ENCODE data around the gene ZBTB20. TPM values are rescaled to one million over a fixed set of nuclear protein-coding genes. Genes with fewer than 3 reads are reported as not detected.

The ZBTB20 gene
- total and polyA plus RNA-seq, 10 of the 15 experiments (the other 5 are each of a cell fraction or from before 2014, with no cell fraction given), result 0.20 to 5.5 (median 2.2) TPM

- H3K4me1 ChIP-seq (ENCODE audit: control insufficient read depth, insufficient read depth, low read length), result peaks cover 6% of the 10 kb centered on the region; the same call in 1 of the 2 replicates
Observed at GRCh38 chr3:114496021-114496434, 651.1 kb downstream of the ZBTB20 start.

More at GRCh38 chr3:114496021-114496434, 651.1 kb downstream of the ZBTB20 start:
- ChIA-PET CTCF (interaction anchor here (0.6 kb wide), 1 partner anchor 255 kb away, joined by 3 read pairs; no protein-coding TSS in a partner anchor), RAD21 (ENCODE audit: unreplicated experiment) (no interaction called here), SMC1A (ENCODE audit: uncharacterized antibody, unreplicated experiment) (interaction anchor here (0.7 to 1.3 kb wide), 2 partner anchors 12 to 43 kb away, joined by 3 read pairs; no protein-coding TSS in a partner anchor), POLR2A (no interaction called here)
- Histone ChIP-seq H3K27ac (ENCODE audit: control insufficient read depth, insufficient read depth) (no peak overlapping the region), H3K36me3 (ENCODE audit: control insufficient read depth in 2 of 2, insufficient read depth in 2 of 2, low read length in 1 of 2) (no peaks in the 10 kb centered on the region), H3K4me3 (no peak overlapping the region), H2AFZ (ENCODE audit: control insufficient read depth, low read depth, low read length) (no peak overlapping the region), H3K27me3 (replicated peaks in 1 of 2; ENCODE audit: control insufficient read depth in 2 of 2, insufficient read depth in 2 of 2, low read length in 1 of 2) (no peaks in the 10 kb centered on the region), H3K9ac (ENCODE audit: control insufficient read depth, insufficient read depth, low read length) (no peak overlapping the region), H3K9me3 (replicated peaks; ENCODE audit: control insufficient read depth, insufficient read depth, low read length) (no peaks in the 10 kb centered on the region), H3K79me2 (ENCODE audit: control insufficient read depth, insufficient read depth, low read length) (no peaks in the 10 kb centered on the region), H3K4me2 (ENCODE audit: control insufficient read depth, insufficient read depth) (no peak overlapping the region), H4K20me1 (ENCODE audit: control insufficient read depth, insufficient read depth) (no peaks in the 10 kb centered on the region)
- intact Hi-C loops (cut with micrococcal nuclease; ENCODE audit: unreplicated experiment) (no loop called here), in situ Hi-C loops (cut with MboI) (no loop called here)
- no peak for FAIRE-seq
- DNase-seq (ENCODE audit: low read depth, low spot score), result no peak
- BruUV-seq (replicated peaks), result no TSS peak
- TF ChIP-seq ATF2 (IDR thresholded peaks at IDR 0.05; ENCODE audit: low read length), result no peak
- TF ChIP-seq CEBPB (IDR thresholded peaks at IDR 0.05; ENCODE audit: borderline replicate concordance in 1 of 2, low read depth in 2 of 2, low read length in 2 of 2), result no peak
- TF ChIP-seq USF1 (IDR thresholded peaks at IDR 0.05; ENCODE audit: borderline replicate concordance, extremely low read length, insufficient read depth, low read depth, low read length), result no peak
- no peak for TF ChIP-seq CHD2 (IDR thresholded peaks at IDR 0.05; ENCODE audit: borderline replicate concordance, low read depth, low read length)
- TF ChIP-seq CBX5 (IDR thresholded peaks at IDR 0.05; ENCODE audit: low read depth), result no peak
- no peak for TF ChIP-seq BMI1 (IDR thresholded peaks at IDR 0.05; ENCODE audit: borderline replicate concordance)
- no peak for TF ChIP-seq HDAC2 (IDR thresholded peaks at IDR 0.05)
- TF ChIP-seq SIX5 (IDR thresholded peaks at IDR 0.05; ENCODE audit: low read depth, low read length, severe bottlenecking), result no peak
- TF ChIP-seq ETV6 (conservative IDR thresholded peaks at IDR 0.05 in 1 of 2, IDR thresholded peaks at IDR 0.05 in 1 of 2; ENCODE audit: borderline replicate concordance in 1 of 2, low read depth in 1 of 2), result no peak
- TF ChIP-seq ZNF274 (IDR thresholded peaks at IDR 0.05; ENCODE audit: insufficient read depth, insufficient read length), result no peak
- TF ChIP-seq SMC3 (IDR thresholded peaks at IDR 0.05; ENCODE audit: borderline replicate concordance, low read length), result no peak
- TF ChIP-seq SRF (IDR thresholded peaks at IDR 0.05; ENCODE audit: low read depth in 2 of 2, low read length in 2 of 2), result no peak
- TF ChIP-seq NR2F1 (conservative IDR thresholded peaks at IDR 0.05), result no peak
- TF ChIP-seq POLR2AphosphoS2 (IDR thresholded peaks at IDR 0.05; ENCODE audit: low read depth, low read length), result no peak
- TF ChIP-seq NBN (IDR thresholded peaks at IDR 0.05), result no peak
- WGBS (ENCODE audit: insufficient coverage, insufficient replicate concordance, low lambda C conversion rate, missing lambda C conversion rate), result 74% methylated on average over 1 of the region's 1 CpG
- ATAC-seq, result no peak
